GM10248 (cell line): Measurements from ENCODE around the gene PANX1.

Experiments used
- CTCF ChIA-PET: fragments of 300-600 bp; sonication (Branson Sonifier 250); formaldehyde crosslinking; extraction: SDS; loops from one replicate; lab custom pipeline; 2021; ENCODE audit warnings: antibody characterized with exemption; lab: Yijun Ruan, JAX
- POLR2A ChIA-PET: fragments of 350-650 bp; sonication (Branson Sonifier 250); formaldehyde crosslinking; extraction: SDS; loops from one replicate; lab custom pipeline; 2020; ENCODE audit warnings: antibody characterized with exemption; lab: Yijun Ruan, JAX
- DNase-seq: peaks from one replicate; pipeline ENCODE4 v3.0.0; 2012; ENCODE audit errors: extremely low spot score
- CTCF ChIP-seq: IDR thresholded peaks from 2 replicates; pipeline ENCODE4 v1.5.1; 2012; ENCODE audit warnings: mild to moderate bottlenecking, low read depth; ENCODE audit errors: extremely low read depth, missing control alignments, control extremely low read depth

Gene PANX1

GRCh38 chr11:94128746-94129511 is at the start of gene PANX1:
PANX1 (plus strand) TSS chr11:94128841; CDS start chr11:94129313, 472 bp downstream.
- ChIA-PET POLR2A (interaction anchor here (0.6 kb wide), 2 partner anchors 13 to 916 kb away, joined by 3 to 5 read pairs; no protein-coding TSS in a partner anchor), CTCF (interaction anchor here (1.2 to 2.3 kb wide), 8 partner anchors 8 to 55 kb away, joined by 3 to 9 read pairs (median 4); no protein-coding TSS in a partner anchor)
- no peak for TF ChIP-seq CTCF
- peak; percentile 87 for DNase-seq

- TF ChIP-seq CTCF = no peak
- POLR2A ChIA-PET = no interaction called here
- CTCF ChIA-PET = no interaction called here
- no peak for DNase-seq
These were observed 44.5 kb upstream of the PANX1 start for GRCh38 chr11:94084164-94084563.

GRCh38 chr11:94088906-94089305 is 39.7 kb upstream of the PANX1 start:
- TF ChIP-seq CTCF = no peak
- no peak for DNase-seq
- CTCF ChIA-PET = no interaction called here
- POLR2A ChIA-PET = no interaction called here

- no peak for DNase-seq
- CTCF ChIA-PET = no interaction called here
- POLR2A ChIA-PET = no interaction called here
- no peak for TF ChIP-seq CTCF
These were observed 39.3 kb upstream of the PANX1 start for GRCh38 chr11:94089341-94089740.

- no peak for TF ChIP-seq CTCF
- CTCF ChIA-PET = no interaction called here
- DNase-seq = no peak
- POLR2A ChIA-PET = no interaction called here
These were observed 38.2 kb upstream of the PANX1 start for GRCh38 chr11:94090401-94090800.

GRCh38 chr11:94091091-94091490 is 37.5 kb upstream of the PANX1 start:
- no peak for TF ChIP-seq CTCF
- ChIA-PET CTCF (no interaction called here), POLR2A (no interaction called here)
- no peak for DNase-seq
